ENCODE measurements around the gene FAM53A. TPM values are rescaled to one million over a fixed set of nuclear protein-coding genes. Genes with fewer than 3 reads are reported as not detected.
"Not testable (repeated sequence)": the region's sequence is repeated elsewhere in the genome, so short reads cannot be mapped to it uniquely, and the experiment has no call there.

Gene FAM53A
- total RNA-seq, 1 experiment from 2014 or later, result 5.2 TPM

DNA sequence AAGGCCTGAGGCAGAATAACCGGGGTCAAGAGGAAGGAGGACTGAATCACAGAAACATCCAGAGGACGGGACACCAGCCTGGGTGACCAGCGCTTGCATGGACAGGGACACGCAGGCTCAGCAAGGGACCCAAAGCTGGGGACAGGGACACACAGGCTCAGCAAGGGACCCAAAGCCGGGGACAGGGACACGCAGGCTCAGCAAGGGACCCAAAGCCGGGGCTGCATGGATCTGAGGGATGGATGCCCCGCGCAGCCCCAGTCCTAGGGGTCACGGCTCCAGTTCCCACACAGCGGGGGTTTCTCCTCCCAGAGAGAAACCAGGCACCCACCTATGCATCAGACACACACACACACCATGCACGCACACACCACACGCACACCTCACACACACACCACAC, 32.5 kb downstream of the FAM53A start:
- DNase-seq (ENCODE audit: low read depth), result no peak

DNA sequence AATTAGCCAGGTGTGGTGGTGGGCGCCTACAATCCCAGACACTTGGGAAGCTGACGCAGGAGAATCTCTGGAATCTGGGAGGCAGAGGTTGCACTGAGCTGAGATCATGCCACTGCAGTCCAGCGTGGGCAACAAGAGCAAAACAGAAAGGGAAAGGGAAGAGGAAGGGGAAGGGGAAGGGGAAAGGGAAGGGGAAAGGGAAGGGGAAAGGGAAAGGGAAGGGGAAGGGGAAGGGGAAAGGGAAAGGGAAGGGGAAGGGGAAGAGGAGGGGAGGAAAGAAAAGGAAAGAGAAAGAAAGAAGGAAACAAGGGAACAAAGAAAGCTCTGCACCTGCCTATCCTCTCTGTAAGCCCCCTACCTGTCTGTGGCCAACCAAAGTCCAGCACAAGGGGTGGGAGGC, 35.2 kb downstream of the FAM53A start:
- no peak for DNase-seq (ENCODE audit: low read depth)
- in situ Hi-C loops (cut with HindIII; ENCODE audit: low pct_unique_long_range_greater_than_20kb, low sequenced_read_pairs), result no loop called here

More for the DNA sequence above, 32.5 kb downstream of the FAM53A start:
- in situ Hi-C loops (cut with HindIII; ENCODE audit: low pct_unique_long_range_greater_than_20kb, low sequenced_read_pairs), result no loop called here

DNA sequence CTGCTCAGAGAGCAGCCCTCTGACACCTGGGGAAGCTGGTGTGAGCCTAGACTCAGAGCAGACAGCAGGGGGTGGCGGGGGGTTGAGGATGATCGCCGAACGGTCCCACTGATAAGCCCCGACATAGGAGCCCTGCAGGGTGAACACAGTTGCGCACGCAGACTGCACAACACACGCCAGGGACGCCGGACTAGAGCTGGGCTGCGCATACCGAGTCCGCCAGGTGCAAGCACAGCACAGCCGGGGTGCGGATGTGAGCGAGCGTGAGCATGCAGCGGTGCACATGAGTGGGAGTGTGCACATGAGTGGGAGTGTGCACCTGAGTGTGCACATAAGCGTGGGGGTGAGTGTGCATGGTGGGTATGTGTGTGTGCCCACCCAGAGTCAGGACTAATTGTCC, 36.7 kb downstream of the FAM53A start:
- no peak for DNase-seq (ENCODE audit: low read depth)
- in situ Hi-C loops (cut with HindIII; ENCODE audit: low pct_unique_long_range_greater_than_20kb, low sequenced_read_pairs), result no loop called here

DNA sequence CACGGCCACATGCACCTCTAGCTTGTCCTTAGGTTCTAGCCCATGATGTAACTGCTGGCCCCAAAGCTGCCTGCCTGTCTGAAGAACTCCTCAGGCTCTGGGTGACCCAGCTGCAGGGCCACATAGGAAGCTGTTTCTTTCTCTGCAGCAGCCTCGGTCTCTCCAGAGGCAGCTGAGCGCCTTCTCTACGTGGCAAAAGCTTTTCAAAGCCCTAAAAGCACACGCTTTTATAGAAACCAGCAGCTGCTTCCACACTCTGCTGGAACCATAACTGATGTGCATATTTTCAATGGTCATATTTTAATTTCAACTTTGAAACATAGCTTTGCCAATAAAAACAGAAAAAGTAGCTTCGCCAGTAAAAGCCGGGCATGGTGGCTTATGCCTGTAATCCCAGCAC, 37.4 kb downstream of the FAM53A start:
- DNase-seq (ENCODE audit: low read depth), result no peak
- in situ Hi-C loops (cut with HindIII; ENCODE audit: low pct_unique_long_range_greater_than_20kb, low sequenced_read_pairs), result no loop called here

DNA sequence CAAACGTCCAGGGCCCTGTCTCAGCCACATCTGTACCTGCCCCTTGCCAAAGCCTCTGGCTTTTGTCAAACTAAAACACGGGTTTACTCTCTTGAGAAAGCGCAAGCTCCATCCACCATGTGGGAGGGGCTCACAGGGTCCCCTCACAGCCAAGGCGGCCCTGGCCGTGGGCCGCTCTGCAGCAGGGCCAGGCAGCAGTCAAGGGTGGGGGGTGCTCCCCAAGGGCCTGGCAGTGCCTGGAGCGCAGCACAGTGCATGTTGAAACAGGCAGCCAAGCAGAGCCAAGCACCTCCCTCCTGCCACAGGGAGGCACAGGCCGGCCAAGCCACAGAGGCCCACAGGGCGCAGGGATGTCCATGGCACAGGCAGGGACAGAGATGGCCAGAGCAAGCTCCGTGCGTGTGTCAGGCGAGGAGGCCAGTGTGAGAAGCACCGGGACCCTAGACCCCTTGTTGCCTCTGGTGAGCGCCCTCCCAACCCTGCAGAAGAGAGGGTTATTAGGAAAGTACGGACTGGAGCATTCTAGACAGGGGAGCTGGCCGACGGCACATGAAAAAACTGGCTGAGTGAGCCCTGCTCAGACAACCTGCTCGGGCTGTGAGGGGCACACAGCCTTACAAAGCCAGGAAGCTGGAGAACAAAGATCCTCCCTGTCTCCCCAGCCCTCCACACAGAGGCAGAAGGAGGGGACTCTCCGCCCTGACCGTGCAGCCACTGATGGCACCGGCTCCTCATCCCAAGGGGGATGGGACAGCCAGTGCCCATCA, 39.0 kb downstream of the FAM53A start:
- no peak for DNase-seq (ENCODE audit: low read depth)
- in situ Hi-C loops (cut with HindIII; ENCODE audit: low pct_unique_long_range_greater_than_20kb, low sequenced_read_pairs), result no loop called here

DNA sequence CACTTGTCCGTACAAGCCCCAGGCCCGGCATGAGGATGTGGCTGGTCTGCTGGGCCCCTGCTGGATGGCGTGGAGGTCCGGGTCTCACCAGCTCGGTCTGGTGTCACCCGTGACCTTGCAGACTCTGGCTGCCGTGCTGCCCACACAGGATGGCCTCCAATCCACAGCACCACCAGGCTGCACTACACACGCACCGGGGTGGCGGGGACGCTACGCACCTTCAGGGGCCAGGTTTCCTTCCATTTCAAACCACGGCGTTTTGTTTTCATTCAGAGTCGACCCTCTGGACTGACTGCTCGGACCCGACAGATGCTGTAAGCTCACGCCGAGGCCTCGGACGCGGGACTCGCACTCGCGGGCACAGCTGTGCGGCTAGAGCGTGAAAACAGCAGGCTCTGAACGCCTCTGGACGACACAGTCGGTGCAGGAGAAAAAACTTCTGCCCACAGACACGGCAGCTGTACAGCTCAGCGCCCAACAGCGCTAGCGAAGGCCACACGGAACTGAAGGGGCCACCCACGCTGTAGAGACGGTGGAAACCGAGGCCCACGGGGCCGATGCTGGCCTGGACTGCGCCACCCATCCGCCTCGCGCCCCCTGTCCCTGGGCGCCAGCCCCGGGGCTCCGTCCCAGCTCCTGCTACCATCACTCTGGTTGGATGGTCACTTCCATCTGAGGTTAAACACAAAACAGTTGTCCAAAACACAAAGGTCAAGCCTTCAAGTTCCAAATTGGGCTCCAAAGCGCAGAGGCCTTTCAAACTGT, 40.0 kb downstream of the FAM53A start:
- no peak for DNase-seq (ENCODE audit: low read depth)
- in situ Hi-C loops (cut with HindIII; ENCODE audit: low pct_unique_long_range_greater_than_20kb, low sequenced_read_pairs), result no loop called here

DNA sequence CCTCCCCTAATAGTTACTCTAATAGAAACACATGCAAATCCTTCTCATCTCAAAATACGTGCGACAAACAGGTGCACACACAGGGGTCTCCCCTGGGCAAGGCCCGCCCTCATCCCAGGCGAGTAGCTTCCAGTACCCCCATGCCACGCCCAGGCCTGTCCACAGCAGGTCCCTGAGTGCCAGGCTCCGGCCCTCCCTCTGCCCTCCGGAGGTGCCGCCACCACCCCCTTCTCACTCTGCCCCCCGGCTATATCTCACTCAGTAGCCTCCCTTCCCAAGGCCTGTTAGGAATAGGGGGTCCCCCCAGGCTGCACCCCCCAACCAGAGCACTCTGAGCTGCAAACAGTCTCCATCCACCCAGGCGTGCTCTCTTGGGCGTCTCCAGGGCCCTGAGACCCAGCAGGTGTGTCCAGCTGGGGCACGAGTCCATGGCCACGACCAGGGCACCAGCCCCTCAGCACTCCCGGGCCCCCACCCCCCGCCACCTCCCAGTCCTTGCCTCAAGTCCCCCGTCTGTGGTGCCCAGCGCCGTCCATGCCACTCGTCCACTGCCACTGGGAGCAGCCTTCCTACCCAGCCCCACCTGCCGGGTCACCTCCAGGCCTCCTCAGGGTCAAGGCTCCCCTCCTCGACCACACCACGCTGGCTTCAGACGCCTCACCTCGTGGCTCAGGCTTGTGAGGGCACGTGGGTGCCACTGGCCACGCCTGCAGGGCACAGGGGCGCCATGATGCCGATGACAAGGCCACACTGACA, 41.7 kb downstream of the FAM53A start:
- no peak for DNase-seq (ENCODE audit: low read depth)
- in situ Hi-C loops (cut with HindIII; ENCODE audit: low pct_unique_long_range_greater_than_20kb, low sequenced_read_pairs), result no loop called here

DNA sequence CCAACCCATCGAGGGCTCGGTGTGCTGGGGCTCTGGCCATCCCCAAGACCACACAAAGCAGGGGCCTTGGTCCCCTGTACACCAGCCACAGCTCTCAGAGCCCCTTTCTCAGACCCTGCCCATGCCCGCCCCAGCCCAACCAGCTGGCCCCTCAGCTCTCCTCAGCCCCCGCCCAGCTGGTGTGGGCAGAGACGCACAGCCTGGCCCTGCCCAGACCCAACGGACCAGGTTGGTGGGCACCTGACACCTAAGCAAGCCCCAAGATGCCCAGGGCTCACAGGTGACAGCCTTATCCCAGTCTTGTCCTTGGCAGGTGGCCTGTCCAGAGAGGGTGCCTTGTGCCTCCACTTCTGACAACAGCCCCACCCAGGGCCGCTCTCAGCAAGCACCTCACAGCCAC, 42.4 kb downstream of the FAM53A start:
- in situ Hi-C loops (cut with HindIII; ENCODE audit: low pct_unique_long_range_greater_than_20kb, low sequenced_read_pairs), result no loop called here
- DNase-seq (ENCODE audit: low read depth), result no peak

DNA sequence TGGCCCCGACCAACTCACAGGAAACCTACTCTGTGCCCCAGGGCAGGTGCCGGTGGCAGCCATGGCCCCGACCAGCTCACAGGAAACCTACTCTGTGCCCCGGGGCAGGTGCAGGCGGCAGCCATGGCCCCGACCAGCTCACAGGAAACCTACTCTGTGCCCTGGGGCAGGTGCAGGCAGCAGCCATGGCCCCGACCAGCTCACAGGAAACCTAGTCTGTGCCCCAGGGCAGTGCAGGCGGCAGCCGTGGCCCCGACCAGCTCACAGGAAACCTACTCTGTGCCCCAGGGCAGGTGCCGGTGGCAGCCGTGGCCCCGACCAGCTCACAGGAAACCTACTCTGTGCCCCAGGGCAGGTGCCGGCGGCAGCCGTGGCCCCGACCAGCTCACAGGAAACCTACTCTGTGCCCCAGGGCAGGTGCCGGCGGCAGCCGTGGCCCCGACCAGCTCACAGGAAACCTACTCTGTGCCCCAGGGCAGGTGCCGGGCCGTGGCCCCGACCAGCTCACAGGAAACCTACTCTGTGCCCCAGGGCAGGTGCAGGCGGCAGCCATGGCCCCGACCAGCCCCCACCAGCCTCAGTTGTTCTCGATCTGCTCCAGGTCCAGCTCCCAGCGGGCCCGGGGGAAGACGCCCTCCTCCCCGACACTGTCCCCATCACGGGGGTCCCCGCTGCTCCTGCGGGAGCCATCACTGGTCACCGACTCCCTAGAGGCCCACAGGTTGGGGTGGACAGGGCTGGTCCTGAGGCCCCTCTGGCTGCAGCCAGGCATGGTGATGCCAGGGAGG, 43.2 kb downstream of the FAM53A start:
- in situ Hi-C loops (cut with HindIII; ENCODE audit: low pct_unique_long_range_greater_than_20kb, low sequenced_read_pairs); DNase-seq (ENCODE audit: low read depth): not testable (repeated sequence)

DNA sequence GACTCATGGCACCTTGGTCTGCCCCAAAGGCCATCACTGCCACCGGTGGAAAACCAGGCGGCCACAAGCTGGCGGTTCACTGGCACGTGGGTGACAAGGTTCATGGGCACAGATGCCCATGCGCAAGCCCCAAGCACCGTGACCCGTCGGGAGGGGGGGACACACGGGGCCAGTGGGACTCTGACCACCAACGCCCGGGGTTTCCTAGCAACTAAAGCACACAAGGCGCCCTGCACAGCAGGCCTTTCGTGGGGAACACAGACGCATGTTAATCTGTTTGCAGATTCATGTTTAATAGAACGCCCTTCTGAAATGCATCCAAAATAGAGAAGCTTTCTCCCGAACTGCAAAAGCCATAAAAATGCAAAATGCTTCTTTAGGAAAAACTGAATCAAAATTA, 43.9 kb downstream of the FAM53A start:
- in situ Hi-C loops (cut with HindIII; ENCODE audit: low pct_unique_long_range_greater_than_20kb, low sequenced_read_pairs), result no loop called here
- no peak for DNase-seq (ENCODE audit: low read depth)

DNA sequence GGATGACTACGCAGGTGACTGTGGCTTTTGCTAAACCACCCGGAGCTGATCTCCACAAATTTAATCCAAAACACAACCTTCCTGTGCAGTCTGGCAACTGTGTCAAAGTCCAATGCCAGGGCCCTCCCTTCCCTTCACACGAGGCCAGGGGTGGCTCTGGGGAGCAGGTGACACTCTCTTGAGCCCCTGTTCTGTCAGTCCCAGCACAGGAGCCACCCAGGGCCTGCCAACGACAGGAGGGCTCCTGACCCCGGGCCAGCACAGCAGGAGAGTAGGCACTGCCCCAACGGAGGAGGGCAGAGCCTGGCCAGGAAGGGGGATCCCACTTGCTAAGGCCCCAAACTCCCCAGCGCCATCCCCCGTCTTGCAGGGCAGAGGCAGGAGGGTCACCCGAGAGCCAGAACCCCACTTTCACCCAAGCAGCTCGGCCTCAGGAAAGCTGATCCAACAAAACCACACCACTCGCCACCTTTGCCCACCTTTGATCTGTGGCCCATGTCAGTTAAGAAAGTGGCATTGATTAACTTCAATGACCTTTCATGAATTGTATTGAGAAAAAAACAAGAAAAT, 44.7 kb downstream of the FAM53A start:
- DNase-seq (ENCODE audit: low read depth), result no peak
- in situ Hi-C loops (cut with HindIII; ENCODE audit: low pct_unique_long_range_greater_than_20kb, low sequenced_read_pairs), result no loop called here

DNA sequence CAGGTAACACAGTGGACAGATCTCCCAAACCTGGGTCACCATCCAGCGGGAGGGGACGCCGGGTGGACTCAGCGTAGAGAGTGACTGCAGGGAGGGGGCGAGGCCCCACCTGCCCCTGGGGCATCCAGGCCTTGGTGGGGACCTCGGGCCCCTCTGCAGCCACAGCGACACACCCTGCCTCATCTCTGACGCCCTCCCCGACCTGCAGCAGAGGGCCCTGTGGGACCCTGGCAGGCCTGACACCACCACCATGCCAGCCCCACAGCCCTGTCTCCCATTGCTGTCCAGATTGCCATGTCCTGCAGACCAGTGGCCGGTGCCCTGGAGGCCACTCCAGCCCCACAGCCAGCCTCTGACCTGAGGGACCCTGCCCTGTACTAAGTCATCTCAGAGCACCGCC, 45.2 kb downstream of the FAM53A start:
- in situ Hi-C loops (cut with HindIII; ENCODE audit: low pct_unique_long_range_greater_than_20kb, low sequenced_read_pairs), result no loop called here
- DNase-seq (ENCODE audit: low read depth), result no peak

DNA sequence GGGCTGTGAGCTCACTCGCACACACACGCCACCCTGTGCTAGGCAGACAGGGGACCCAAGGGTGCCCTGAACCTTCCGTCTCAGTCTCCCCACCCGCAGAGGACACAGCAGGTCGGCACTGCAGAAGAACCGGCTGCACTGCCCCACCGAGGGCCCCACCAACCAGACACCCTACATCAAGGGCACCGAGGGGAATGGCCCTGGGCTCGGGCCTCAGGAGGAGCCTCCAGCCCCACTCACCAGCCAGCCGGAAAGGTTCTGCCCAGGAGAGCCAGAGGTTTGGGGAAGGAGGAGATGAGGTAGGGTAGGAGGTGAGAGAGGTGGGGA, 45.9 kb downstream of the FAM53A start:
- in situ Hi-C loops (cut with HindIII; ENCODE audit: low pct_unique_long_range_greater_than_20kb, low sequenced_read_pairs), result no loop called here
- no peak for DNase-seq (ENCODE audit: low read depth)

DNA sequence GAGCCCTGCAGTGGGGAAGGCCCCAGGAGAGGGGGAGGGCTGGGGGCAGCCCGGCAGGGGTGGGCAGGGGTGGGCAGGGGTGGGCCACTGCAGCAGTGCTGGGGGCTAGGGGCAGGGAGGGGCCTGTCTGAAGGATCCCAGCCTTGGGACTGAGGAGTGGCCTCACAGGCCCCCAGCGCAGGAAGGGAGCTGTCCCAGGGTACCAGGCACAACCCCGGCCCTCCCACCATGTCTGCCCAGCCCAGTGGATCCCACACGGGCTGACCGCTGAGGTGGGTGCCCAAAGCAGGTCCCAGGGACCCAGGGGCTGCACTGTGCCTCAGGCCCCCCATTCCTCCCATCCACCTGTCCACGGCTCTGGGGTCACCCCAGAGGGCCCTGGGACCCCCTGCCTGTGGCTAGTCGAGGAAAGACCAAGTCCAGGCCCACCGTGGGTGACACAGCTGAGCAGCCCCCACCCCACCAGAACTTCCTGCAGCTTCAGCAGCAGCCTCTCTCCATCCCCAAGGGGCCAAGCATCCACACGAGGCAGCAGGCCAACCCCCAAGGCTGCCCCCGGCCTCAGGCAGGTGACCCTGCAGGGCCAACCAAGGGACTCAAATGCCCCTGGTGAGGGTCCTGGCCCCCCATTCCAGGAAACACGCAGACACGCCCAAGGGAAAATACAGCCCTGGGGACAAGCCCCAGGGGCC, 46.4 kb downstream of the FAM53A start:
- DNase-seq (ENCODE audit: low read depth), result no peak
- in situ Hi-C loops (cut with HindIII; ENCODE audit: low pct_unique_long_range_greater_than_20kb, low sequenced_read_pairs), result no loop called here

DNA sequence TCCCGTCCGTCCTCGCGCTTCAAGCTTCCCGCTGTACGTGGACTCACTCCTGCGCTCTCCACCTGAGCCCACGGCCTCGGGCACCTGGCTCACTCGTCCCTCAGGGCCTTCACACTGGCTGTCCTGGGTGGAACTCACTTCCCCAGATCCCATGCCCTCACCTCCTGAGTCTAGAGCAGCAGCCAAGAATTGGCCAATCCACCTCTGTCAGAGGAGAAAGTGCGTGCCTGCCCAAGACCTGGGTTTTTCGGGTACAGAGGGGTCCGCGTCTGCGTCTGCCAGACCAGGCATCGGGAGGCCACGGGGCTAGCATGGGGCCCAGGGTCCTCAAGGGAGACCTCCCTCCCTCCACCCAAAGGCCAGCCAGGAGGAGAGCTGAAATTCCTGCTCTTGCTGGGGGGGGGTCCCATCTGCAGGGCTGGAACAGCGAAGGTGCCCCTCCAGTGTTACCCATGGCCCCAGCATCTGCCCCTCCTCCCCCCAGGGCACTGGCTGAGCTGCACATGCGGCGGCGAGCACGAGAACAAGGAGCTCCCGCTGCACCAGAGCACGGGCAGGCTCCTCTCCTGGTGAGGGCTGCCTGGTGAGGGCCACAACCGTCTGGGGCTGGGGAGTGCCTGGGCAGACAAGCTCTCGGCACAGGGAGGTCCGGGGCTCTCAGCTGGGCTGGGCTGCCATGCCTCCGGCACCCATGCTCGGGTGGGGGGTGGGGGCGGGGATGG, 47.5 kb downstream of the FAM53A start:
- DNase-seq (ENCODE audit: low read depth), result no peak
- in situ Hi-C loops (cut with HindIII; ENCODE audit: low pct_unique_long_range_greater_than_20kb, low sequenced_read_pairs), result no loop called here

DNA sequence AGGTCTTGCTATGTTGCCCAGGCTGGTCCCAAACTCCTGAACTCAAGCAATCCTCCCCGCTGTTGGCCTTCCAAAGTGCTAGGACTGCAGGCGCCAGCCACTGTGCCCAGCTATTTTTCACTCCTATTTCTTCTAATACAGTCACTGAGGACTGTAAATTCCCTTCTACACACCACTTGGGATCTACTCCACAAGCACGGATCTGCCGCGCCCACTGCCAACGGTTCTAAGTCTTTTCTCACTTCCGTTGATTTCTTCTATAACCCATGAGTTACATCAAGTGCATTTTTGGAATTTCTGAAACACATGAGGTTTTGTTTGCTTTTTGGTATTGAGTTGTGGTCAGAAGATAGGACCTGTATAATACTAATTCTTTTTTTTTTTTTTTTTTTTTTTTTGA, 48.6 kb downstream of the FAM53A start:
- DNase-seq (ENCODE audit: low read depth), result no peak
- in situ Hi-C loops (cut with HindIII; ENCODE audit: low pct_unique_long_range_greater_than_20kb, low sequenced_read_pairs), result no loop called here

DNA sequence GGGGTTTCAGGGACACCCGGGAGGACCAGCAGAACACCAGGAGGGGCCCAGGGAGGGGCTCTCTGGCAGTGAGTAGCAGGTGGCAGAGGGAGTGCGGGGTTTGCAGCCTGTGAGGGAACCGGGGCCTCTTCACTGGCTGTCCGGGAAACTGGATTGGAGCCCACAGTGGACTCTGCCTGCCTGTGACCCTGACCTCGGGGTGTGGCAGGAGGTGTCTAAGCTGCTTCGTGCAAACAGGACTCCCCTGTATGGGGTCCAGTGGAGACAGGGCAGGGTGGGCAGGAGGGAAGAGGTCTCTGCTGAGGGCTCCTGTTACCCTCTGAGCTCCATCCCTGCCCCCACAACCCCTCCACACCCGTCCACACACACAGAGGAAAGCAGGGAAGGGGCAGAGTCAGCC, 50.1 kb downstream of the FAM53A start:
- in situ Hi-C loops (cut with HindIII; ENCODE audit: low pct_unique_long_range_greater_than_20kb, low sequenced_read_pairs), result no loop called here

More for the DNA sequence above, 50.1 kb downstream of the FAM53A start:
- no peak for DNase-seq (ENCODE audit: low read depth)
